ENCODE results near the gene ZNF644.

- TF ChIP-seq CTCF (conservative IDR thresholded peaks at IDR 0.05; ENCODE audit: low read depth, low read length), result no peak
- TF ChIP-seq EZH2phosphoT487 (IDR thresholded peaks at IDR 0.05; ENCODE audit: borderline replicate concordance, low read length), result no peak
- no peak for TF ChIP-seq EZH2 (IDR thresholded peaks at IDR 0.05; ENCODE audit: low read length, unreplicated experiment)
Observed at GRCh38 chr1:90993245-90993644, 28.6 kb downstream of the ZNF644 start.

Data from PC-3 (cell line).